Stimulated activated CD4-positive, alpha-beta T cell treated with anti-CD3 and anti-CD28 coated beads, Interleukin-1b, Interleukin-23, amount 100 ng/mL, for 24 hours (primary cell): Measurements from ENCODE around the gene ZMYND11.

Experiments used
- DNase-seq, 4 experiments: peaks; one replicate each; pipeline ENCODE4 v3.0.0-alpha.2; 2020; ENCODE audit warnings: low read depth in 4 of 4, low spot score in 1 of 4

The ZMYND11 gene

GRCh38 chr10:190216-190615 is 55.0 kb downstream of the ZMYND11 start:
- DNase-seq = no peak

GRCh38 chr10:191703-192518 is 56.7 kb downstream of the ZMYND11 start:
- DNase-seq = no peak

- DNase-seq = no peak
These were observed 59.0 kb downstream of the ZMYND11 start for GRCh38 chr10:194281-194680.

GRCh38 chr10:200405-200804 is 65.2 kb downstream of the ZMYND11 start:
- DNase-seq = no peak

GRCh38 chr10:201328-201771 is 66.1 kb downstream of the ZMYND11 start:
- no peak for DNase-seq

GRCh38 chr10:208616-209015 is 73.4 kb downstream of the ZMYND11 start:
- DNase-seq = no peak

GRCh38 chr10:209357-209756 is 74.1 kb downstream of the ZMYND11 start:
- DNase-seq = no peak

GRCh38 chr10:210297-210696 is 75.0 kb downstream of the ZMYND11 start:
- DNase-seq = no peak

GRCh38 chr10:215444-215843 is 80.2 kb downstream of the ZMYND11 start:
- no peak for DNase-seq

GRCh38 chr10:218798-219197 is 83.5 kb downstream of the ZMYND11 start:
- no peak for DNase-seq

GRCh38 chr10:219731-220472 is 84.6 kb downstream of the ZMYND11 start:
- DNase-seq = no peak

- DNase-seq = no peak
These were observed 89.3 kb downstream of the ZMYND11 start for GRCh38 chr10:224571-224970.

GRCh38 chr10:226018-226417 is 90.8 kb downstream of the ZMYND11 start:
- DNase-seq = no peak

- no peak for DNase-seq
These were observed 91.8 kb downstream of the ZMYND11 start for GRCh38 chr10:227014-227413.

- DNase-seq = no peak
These were observed 93.1 kb downstream of the ZMYND11 start for GRCh38 chr10:228366-228765.

- DNase-seq = no peak
These were observed 95.5 kb downstream of the ZMYND11 start for GRCh38 chr10:230758-231157.

GRCh38 chr10:232061-232460 is 96.8 kb downstream of the ZMYND11 start:
- no peak for DNase-seq

GRCh38 chr10:232878-233277 is 97.6 kb downstream of the ZMYND11 start:
- no peak for DNase-seq

- DNase-seq = no peak
These were observed 99.6 kb downstream of the ZMYND11 start for GRCh38 chr10:234708-235406.

- no peak for DNase-seq
These were observed 100.7 kb downstream of the ZMYND11 start for GRCh38 chr10:235915-236314.

GRCh38 chr10:239109-239508 is 103.9 kb downstream of the ZMYND11 start:
- DNase-seq = no peak

GRCh38 chr10:241451-241850 is 106.2 kb downstream of the ZMYND11 start:
- DNase-seq = no peak
